Activated CD4-positive, CD25-positive, alpha-beta regulatory T cell (primary cell): ENCODE measurements around the gene AMIGO2.
"Not testable (repeated sequence)": the region's sequence is repeated elsewhere in the genome, so short reads cannot be mapped to it uniquely, and the experiment has no call there.

Experiments
- DNase-seq, 4 experiments: peaks; one replicate each; lab custom pipeline; 2025; lab: John Stamatoyannopoulos, UW

The AMIGO2 gene, protein sequence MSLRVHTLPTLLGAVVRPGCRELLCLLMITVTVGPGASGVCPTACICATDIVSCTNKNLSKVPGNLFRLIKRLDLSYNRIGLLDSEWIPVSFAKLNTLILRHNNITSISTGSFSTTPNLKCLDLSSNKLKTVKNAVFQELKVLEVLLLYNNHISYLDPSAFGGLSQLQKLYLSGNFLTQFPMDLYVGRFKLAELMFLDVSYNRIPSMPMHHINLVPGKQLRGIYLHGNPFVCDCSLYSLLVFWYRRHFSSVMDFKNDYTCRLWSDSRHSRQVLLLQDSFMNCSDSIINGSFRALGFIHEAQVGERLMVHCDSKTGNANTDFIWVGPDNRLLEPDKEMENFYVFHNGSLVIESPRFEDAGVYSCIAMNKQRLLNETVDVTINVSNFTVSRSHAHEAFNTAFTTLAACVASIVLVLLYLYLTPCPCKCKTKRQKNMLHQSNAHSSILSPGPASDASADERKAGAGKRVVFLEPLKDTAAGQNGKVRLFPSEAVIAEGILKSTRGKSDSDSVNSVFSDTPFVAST

DNA sequence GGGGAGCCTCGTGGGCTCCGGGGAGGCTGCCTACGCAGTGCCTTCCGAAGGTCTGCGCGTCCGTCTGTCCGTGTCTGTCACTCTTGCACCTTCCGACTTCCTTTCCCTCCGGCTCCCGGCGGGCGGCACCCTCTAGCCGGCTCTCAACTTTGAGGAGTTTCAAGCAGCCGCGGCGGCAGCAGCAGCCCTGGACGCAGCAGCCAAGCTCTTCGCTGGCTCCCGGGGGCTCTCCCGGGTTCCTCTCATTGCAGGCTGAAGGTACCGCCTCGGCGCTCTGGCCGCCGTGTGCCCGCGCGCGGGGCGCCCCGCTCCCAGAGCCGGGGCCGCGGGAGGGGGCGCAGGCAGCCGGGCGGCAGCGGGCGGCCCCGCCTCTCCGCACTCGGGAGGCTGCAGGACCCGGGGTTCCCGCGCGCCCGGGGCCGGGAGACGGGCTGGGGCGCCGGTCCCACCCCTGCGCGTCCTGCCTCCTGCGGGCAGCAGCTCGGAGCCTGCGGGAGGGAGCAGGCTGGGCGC, at the start of gene AMIGO2, which contains the start of gene PCED1B:
Gene AMIGO2 (minus strand): TSS at position 492 of the 513 bp plus-strand sequence. CDS start 957 bp downstream, outside the sequence.
Gene PCED1B (plus strand): TSS at position 154 of the 513 bp plus-strand sequence. CDS start 155,443 bp downstream, outside the sequence.
- peak; percentile 13 to 24 (median 18) for DNase-seq

- DNase-seq: no peak
Measured at GRCh38 chr12:47126246-47126645, 46.5 kb upstream of the AMIGO2 start.

GRCh38 chr12:47124451-47124850, 44.7 kb upstream of the AMIGO2 start:
- no peak for DNase-seq

DNA sequence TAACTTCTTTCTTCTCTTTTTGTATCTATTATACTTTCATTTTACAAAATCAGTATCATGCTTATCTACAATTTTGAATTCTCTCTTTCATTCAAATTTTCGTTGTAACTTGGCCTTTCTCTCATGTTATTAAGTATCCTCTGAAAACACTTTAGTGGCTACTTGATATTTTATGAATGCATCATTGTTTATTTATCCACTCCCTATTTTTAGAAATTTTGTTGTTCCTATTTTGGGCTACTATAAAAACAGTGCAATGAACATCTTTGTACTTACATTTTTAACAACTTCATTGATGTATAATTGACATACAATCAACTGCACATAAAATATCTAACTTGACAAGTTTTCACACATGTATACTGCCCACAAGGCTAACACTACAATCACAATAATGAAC, 44.0 kb upstream of the AMIGO2 start:
- DNase-seq: no peak

DNA sequence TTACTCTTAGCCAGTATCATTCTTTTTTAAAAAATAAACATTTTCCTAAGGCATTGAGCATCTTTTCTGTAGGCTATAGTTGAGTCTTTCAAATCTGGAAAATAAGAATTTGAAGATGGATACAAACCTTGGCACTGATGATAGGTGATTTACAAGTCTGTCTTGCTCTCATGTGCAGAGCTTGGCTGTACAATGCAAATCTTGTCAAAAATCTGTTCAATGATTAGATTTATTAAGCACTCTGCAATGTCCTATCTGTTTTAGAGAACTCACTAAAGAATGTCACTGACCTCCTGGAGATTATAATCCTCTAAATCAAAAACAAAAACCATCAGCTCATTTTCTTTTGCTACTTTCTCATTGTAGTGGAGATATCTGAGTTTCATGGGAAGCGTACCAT, 42.8 kb upstream of the AMIGO2 start:
- DNase-seq: no peak

GRCh38 chr12:47121146-47121545, 41.4 kb upstream of the AMIGO2 start:
- no peak for DNase-seq

GRCh38 chr12:47120736-47121135, 41.0 kb upstream of the AMIGO2 start:
- no peak for DNase-seq

DNA sequence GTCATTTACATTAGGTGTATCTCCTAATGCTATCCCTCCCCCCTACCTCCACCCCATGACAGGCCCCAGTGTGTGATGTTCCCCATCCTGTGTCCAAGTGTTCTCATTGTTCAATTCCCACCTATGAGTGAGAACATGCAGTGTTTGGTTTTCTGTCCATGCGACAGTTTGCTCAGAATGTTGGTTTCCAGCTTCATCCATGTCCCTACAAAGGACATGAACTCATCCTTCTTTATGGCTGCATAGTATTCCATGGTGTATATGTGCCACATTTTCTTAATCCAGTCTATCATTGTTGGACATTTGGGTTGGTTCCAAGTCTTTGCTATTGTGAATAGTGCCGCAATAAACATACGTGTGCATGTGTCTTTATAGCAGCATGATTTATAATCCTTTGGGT, 37.5 kb upstream of the AMIGO2 start:
- DNase-seq: not testable (repeated sequence)

- no peak for DNase-seq
Measured at GRCh38 chr12:47114481-47114892, 34.7 kb upstream of the AMIGO2 start.

DNA sequence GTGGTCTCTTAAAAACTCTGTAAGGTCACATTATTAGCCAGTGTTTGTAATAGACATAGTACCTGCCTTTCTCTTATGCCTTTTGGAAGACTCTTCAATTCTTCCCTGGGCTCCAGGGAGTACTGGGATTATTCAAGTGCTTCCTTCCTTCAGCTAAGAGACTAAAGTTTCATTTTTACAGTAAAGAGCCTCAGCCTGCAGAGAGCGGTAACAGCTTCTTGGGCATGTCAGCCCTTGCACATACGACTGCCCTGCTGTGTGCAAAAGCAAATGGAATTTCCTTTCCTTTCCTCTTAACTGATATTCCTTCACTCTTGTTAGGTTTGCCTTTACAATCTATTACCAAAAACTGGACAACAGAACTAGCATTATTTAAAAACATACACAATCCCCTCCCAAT, 32.9 kb upstream of the AMIGO2 start:
- no peak for DNase-seq

DNA sequence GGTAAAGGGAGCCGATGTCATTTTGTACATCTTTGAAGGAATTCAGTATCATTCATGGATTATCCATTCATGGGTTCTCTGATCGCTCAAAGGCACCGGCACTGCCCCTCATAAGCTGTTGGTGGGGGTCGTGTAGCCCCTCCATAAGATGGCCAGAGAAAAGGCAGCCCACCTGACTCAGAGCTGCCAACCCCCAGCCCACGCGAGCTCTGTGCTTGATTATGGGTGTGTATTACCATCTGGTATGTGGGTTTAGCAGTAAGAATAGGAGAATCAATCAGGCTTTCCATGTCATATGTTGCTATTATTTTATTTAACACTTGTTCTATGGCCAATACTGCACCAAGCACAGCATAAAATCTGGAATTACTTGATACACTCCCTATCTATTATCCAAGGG, 32.1 kb upstream of the AMIGO2 start:
- DNase-seq: no peak

- no peak for DNase-seq
Measured at GRCh38 chr12:47111392-47111778, 31.6 kb upstream of the AMIGO2 start.

DNA sequence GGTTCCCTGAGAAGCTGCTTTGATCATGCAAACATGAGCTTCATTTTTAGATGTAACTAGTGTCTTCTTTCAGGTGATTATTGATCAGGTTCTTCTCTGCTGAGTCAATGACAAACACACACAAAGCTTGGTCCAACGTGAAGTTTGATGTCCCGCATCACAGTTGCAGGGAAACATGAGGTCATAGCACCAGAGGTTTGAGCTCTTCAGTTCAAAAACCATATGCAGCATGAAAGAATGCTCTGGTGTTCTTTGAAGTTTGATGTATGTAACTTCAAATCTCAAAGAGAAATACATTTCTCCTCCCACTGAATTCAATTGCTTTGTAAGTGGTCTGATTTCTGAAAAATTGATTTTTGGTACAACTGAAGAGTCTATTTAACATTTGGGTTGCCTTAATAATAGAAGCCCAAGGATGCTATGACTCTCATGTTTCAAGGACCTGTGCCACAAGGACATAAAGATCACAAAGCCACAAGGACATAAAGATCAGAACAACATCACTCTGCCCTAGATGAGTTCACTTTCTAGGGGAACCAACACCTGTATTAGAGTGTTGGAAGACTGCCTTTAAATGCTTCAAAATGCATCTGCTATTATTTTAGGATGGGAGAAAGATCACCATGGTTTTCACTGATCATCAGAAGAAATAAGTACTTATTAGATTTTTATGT, 31.1 kb upstream of the AMIGO2 start:
- DNase-seq: no peak

- DNase-seq: no peak
Measured at GRCh38 chr12:47110011-47110541, 30.3 kb upstream of the AMIGO2 start.

DNA sequence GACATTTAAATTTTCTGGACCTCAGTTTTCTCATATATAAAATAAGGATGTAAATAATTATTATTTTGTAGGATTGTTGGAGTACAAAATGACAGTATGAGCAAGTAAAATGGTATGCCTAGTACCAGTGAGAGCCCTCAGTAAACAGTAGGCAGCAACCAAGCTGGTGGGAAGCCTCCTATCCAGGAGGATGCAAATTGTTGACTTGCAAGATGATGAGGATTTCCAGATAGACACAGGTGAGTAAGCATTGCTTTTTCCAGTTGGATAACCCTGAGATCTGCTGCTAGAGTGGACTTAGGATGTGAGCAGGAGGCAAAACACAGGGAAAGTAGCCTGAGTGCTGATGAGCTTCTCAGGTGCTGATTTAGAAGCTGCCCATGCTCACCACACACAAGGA, 28.2 kb upstream of the AMIGO2 start:
- DNase-seq: no peak

- no peak for DNase-seq
Measured at GRCh38 chr12:47107446-47107845, 27.7 kb upstream of the AMIGO2 start.

DNA sequence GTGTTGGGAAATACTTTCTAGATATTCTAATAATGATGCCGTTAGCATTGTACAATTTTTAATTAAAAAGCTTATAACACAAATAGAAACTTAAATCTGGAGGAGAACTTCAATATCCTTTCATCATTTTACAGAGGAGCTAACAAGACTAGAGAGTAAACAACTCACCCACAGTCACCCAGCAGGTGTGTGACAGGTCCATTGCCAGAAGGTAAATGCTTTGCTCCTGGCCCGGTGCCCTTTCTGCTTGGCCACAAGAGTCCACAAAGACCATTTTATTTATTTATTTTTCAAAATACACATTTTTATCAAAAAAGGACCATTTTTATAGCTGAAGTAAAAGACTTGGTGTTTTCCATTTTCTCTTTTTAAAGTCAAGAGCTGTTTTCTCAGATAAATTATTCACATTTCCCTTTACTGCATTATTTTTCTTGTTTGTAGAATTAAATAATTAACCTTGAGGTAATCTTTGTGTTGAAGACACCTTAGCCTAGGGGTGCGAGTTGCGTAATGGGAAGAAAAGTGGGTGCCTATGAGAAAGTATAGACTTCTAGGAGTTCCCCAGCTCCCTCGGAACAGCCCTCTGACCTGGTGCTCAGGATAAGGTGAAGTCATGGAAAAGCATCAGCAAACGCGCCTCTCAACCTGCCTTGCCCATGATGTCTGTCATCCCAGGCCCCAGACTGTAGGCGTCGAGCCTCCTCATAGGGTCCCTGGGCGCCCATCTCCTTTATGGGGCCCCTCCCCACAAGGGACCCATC, 26.3 kb upstream of the AMIGO2 start:
- DNase-seq: no peak

GRCh38 chr12:47102845-47103651, 23.3 kb upstream of the AMIGO2 start:
- no peak for DNase-seq

DNA sequence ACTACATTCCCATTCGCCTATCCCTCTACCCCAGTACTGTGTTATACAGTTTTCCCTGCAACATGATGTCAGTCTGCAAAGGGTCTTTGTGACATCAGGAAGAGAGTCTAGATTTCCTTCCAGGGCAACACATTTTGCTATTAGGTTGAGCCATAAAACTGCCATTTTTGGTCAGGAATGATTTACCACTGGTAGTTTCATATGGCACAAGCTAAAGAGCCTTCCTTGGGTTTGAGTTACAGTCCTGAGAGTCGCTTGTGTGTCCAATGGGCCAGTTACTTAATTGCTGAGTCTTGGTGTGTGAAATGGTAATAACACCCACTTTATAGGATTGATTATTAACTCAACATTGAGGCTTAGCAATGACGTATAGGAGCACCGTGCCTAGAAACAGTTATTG, 22.6 kb upstream of the AMIGO2 start:
- no peak for DNase-seq

DNA sequence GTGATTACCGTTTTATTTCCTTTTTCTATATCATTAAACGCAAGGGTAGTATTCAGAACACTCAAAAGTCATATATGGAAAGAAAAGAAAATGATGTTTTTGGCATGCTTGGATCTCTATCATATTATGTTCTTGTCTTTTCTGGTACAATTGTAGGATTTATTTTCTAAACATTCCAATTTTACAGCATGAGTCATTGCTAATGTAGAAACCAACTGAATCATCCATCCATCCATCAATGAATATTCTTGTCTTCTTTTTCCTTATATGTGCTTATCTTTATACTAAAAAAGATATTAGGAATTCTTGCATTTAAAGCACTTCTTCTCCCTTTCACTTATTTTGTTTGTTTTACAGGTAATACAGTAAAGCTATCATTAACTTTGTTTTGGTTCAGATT, 20.4 kb upstream of the AMIGO2 start:
- DNase-seq: no peak

GRCh38 chr12:47099610-47100009, 19.9 kb upstream of the AMIGO2 start:
- no peak for DNase-seq
